DMS153 treated with DMSO at 0.1 percent for 48 hours (cell line): Measurements from ENCODE around the gene ACBD3.

Experiments used
- DNase-seq: peaks from one replicate; lab custom pipeline; 2025; ENCODE audit not compliant: unreplicated experiment; lab: John Stamatoyannopoulos, UW

ACBD3 gene

GRCh38 chr1:226202246-226202645, 15.7 kb upstream of the ACBD3 start:
- no peak for DNase-seq

DNA sequence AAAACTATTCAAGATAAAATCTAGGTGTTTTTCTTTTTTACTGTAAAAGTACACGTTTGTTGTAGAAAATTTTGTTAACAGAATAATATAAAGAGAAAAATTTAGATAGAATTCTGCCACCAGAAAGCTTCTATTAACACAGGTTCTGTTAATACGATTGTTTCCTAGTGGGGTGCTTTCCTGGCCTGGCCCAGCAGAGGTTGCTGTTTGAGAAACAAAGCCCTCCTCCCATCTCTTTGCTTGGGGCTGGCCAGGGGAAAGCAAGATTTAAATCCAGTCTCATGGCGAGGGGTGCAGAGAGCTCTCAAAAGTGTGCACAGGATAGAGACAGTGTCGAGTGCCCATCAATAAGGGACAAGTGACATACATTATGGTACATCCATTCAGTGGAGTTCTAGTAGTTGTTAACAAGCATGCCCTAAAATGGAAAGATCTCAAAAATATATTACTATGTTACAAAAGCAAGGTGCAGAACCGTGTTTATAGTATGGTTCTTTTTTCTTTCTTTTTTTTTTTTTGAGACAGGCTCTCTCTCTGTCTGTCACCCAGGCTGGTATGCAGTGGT, 14.6 kb upstream of the ACBD3 start:
- no peak for DNase-seq

- DNase-seq, result no peak
Observed at GRCh38 chr1:226199971-226200370, 13.4 kb upstream of the ACBD3 start.

DNA sequence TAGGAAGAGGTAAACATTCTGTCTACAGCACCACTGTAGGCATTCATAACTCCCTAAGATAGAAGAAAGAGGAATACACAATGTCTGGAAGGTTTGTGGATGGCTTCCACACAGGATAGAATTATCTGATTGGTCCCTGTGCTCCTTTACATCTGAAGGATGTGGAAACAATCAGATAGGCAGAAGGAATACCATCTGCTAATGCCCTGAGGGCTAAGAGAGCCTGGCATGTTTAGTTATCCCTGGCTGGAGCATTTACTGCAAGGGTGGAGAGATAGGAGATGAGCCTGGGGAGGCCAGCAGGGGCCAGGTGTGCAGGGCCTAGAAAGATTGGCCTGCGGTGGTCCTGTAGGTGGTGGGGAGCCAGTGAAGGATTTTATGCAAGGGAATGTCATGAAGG, 8.6 kb upstream of the ACBD3 start:
- no peak for DNase-seq

DNA sequence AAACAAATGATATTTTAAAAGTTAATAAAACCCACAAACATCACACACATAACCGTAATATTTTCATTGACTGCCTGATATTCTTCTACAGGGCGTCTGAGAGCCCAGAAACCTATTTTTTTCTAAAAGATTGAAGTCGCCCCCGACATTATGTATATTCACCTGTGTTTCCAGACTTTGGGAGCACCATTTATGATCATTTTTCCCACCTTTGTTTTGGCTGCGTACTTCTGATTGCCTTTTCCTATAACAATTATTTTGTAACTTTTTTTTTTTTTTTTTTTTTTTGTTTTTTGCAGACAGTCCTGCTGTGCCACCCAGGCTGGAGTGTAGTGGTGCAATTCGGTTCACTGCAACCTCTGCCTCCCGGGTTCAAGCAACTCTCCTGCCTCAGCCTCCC, 839 bp upstream of the ACBD3 start:
- no peak for DNase-seq

- DNase-seq, result no peak
Observed at GRCh38 chr1:226187019-226187322, 430 bp upstream of the ACBD3 start.

GRCh38 chr1:226185141-226186036, 1.2 kb downstream of the ACBD3 start:
- no peak for DNase-seq

GRCh38 chr1:226181996-226182714, 4.4 kb downstream of the ACBD3 start:
- no peak for DNase-seq

DNA sequence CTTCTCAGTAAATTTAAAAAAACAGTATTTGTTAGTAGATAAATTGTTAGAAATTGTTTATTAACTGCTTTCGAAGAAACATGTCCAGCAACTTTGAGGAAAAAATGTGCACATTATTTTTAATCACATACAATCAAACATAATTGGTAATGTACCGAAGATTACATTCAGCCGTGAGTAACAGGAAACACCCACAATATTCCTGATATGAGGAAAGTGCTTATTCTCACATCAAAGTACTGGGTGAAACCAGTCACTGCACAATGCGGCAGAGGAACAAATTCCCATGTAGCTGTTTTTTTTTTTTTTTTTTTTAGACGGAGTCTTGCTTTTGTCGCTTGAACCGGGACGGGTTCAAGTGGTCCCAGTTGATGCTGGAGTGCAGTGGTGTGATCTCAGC, 9.7 kb downstream of the ACBD3 start:
- no peak for DNase-seq

DNA sequence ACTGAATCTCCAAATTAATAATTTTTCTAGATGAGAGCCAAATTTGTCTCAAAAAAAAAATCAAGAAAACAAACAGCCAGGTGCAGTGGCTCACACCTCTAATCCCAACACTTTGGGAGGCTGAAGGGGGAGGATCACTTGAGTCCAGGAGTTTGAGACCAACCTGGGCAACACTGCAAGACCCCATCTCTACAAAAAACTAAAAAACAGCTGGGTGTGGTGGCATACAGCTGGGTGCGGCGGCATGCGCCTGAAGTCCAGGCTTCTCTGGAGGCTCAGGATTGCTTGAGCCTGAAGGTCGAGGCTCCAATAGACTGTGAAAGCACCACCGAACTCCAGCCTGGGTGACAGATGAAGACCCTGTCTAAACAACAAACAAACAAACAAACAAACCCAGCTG, 14.0 kb downstream of the ACBD3 start:
- no peak for DNase-seq

GRCh38 chr1:226166341-226166740, 20.2 kb downstream of the ACBD3 start:
- DNase-seq, result no peak

DNA sequence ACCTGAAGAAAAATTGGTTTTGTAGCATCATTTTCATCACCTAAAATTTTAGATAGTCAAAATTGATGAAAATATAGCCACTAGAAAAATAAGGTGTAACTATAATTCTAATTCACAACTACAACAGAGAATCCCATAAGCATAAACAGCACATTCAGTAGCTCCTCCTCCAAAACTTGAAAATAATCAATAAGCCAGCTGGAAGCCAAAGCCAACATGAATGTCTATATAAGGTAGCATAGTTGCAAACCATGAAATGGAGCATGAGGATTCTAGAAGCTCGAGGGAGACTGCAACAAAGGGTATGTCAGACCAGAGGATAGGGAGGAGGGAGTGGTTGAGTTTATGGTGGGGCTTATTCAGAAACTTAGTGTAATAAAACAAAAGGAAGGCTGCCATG, 22.4 kb downstream of the ACBD3 start:
- no peak for DNase-seq

DNA sequence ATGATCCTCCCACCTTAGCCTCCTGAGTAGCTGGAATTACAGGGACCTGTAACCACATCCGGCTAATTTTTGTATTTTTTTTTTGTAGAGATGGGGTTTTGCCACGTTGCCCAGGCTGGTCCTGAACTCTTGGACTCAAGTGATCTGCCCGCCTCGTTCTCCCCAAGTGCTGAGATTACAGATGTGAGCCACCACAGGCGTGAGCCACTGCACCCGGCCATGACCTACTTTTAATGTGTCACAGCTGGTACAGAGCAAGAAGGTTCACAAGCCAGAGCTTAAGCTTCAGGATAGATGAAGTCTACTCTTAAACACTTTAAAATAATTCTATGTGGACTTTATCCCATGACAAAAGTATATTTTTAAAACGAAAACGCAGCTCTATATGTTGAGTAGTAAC, 23.6 kb downstream of the ACBD3 start:
- no peak for DNase-seq

DNA sequence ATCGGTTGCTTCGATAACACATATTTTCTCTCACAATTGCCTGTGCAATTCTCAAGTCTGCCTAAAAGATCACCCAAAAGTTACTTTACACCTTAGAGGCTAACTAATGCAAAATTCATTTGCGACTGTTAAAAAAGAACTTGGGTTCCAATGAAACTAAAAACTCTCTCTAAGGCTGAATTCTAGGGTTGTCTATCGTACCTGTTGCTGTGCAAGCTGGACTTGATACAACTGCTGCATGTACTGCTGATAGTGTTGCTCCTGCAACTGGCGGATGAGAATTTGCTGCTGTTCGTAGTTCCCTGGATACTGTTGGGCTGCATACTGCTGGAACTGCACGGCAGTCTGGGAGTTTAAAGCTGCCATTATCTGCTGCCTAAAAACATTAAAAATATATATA, 27.6 kb downstream of the ACBD3 start:
- no peak for DNase-seq

GRCh38 chr1:226158457-226158856, 28.1 kb downstream of the ACBD3 start:
- DNase-seq, result no peak

GRCh38 chr1:226157761-226158316, 28.7 kb downstream of the ACBD3 start:
- no peak for DNase-seq

GRCh38 chr1:226154593-226154992, 31.9 kb downstream of the ACBD3 start:
- no peak for DNase-seq

- no peak for DNase-seq
Observed at GRCh38 chr1:226149806-226150205, 36.7 kb downstream of the ACBD3 start.

DNA sequence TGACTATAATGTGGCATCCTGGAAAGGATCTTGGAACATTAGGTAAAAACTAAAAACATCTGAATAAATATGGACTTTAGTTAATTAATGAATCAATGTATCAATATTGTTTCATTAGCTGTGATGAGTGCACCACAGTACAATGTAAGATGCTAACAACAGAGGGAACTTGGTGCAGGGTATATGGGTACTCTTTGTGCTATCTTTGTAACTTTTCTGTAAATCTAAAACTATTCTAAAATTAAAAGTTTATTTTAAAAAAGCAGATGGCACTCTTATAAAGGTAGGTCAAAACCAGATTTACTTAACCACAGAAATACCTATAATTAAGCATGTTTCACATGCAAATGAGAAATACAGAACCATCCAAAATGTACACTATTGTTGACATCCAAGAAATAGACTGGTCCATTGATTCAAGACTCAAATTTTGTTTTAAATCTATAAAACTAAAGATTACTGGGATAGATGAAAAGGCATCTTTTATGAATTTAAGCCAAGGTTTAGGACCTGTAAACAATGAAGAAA, 38.4 kb downstream of the ACBD3 start:
- no peak for DNase-seq

GRCh38 chr1:226144045-226144444, 42.5 kb downstream of the ACBD3 start:
- no peak for DNase-seq

DNA sequence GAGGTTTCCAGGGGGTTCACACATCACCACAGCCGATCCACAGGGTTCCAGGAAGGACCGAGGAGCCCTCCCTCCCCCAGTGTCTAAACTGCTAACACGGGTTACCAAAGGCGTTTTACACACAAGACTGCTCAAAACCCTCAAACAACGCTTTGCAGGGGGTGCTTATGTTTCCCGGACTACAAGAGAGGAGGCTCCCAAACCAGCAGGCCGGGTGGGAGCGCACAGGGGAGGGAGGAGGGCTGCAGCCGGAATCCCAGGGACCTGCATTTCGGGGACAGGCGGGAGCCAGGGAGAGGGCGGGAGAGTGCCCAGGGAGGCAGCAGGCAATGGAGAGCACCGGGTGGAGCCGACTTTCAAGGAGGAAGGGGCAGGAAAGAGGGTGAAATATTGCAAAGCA, 50.8 kb downstream of the ACBD3 start:
- no peak for DNase-seq
